ENCODE results near the gene NUP93.
"Not testable (repeated sequence)": the region's sequence is repeated elsewhere in the genome, so short reads cannot be mapped to it uniquely, and the experiment has no call there.

Gene NUP93

GRCh38 chr16:56783344-56783743 is 53.4 kb downstream of the NUP93 start:
- peak; percentile 14 for DNase-seq

DNA sequence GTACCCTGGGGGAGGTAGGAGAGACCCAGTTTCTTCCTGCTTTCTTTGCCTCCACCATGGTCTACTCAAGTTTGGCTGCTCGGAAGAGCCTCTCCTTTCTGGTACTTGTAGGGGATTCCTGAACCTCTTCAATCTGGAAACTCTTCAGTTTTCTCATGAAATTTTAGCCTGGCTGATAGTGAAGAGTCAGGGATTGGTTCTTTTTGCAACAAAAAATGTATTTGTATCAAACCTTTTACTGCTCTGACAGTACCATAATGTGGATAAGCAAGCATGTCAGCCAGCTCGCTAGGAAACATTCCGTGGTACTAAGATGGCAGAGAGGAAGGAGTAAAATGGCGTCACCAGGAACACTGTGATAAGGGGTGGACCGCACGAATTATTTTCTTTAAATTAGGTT is 55.4 kb downstream of the NUP93 start:
- DNase-seq = no peak

GRCh38 chr16:56787167-56787566 is 57.2 kb downstream of the NUP93 start:
- DNase-seq = no peak

- DNase-seq = no peak
Observed at GRCh38 chr16:56788435-56788834, 58.5 kb downstream of the NUP93 start.

GRCh38 chr16:56789360-56789759 is 59.4 kb downstream of the NUP93 start:
- peak; percentile 53 for DNase-seq

GRCh38 chr16:56792967-56793366 is 63.0 kb downstream of the NUP93 start:
- peak; percentile 62 for DNase-seq

DNA sequence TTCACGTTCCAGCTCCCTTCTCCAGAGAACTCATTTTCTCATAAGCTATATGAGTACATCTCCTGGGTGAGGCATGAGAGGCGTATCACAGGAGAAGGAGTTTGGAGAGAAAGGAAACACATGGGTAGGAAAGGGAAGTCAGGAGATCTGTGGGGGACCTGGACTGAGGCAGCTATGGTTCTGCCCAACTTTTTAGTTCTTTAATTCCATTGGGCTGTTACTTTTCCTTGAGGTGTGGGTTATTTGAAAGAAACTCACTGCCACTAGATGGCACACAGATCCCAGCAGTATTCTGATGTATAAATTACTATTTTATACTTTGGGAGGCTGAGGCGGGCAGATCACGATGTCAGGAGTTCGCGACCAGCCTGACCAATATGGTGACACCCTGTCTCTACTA is 63.6 kb downstream of the NUP93 start:
- no peak for DNase-seq

DNA sequence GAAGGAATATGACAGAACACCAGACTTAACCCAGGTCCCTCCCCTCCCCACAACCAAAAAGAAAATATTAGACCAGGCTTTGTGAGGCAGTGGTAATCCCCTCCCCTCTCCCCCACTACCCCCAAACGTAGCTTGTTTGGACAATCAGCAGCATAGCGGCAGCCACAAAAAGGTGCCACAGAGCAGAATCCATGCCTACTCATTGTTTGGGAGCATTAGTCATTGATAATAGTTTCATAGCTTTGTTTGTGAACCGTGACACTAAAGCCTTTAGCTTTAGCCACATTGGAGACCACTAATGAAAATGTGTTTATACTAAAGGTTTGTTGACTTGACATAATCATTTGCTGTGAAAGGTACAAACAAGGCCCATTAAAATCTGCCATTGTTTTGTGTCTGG is 65.1 kb downstream of the NUP93 start:
- peak; percentile 11 for DNase-seq

GRCh38 chr16:56797038-56797437 is 67.1 kb downstream of the NUP93 start:
- not testable (repeated sequence) for DNase-seq

- DNase-seq = no peak
Observed at GRCh38 chr16:56797861-56798260, 67.9 kb downstream of the NUP93 start.

GRCh38 chr16:56798955-56799354 is 69.0 kb downstream of the NUP93 start:
- no peak for DNase-seq

- DNase-seq = no peak
Observed at GRCh38 chr16:56800355-56800754, 70.4 kb downstream of the NUP93 start.

DNA sequence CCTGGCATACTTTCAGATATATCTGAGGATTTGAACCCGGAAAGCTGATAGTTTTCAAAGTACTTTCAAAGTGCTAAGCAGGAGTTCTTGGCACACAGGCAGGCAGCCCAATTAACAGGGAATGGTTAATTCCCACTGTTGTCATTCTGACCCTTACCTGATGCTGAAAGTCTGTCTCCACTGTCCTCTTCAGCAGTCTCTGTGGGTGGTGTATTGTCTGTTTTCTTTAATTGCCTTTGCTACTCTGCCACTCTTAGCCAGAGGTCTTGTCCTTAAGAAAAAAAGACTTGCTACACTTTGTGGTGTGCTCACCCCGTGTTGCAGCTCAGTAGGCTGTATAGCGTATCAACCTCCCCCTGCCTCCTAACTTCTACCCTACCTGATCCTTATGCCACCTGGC is 71.8 kb downstream of the NUP93 start:
- DNase-seq = no peak

- DNase-seq = no peak
Observed at GRCh38 chr16:56807011-56807675, 77.2 kb downstream of the NUP93 start.

DNA sequence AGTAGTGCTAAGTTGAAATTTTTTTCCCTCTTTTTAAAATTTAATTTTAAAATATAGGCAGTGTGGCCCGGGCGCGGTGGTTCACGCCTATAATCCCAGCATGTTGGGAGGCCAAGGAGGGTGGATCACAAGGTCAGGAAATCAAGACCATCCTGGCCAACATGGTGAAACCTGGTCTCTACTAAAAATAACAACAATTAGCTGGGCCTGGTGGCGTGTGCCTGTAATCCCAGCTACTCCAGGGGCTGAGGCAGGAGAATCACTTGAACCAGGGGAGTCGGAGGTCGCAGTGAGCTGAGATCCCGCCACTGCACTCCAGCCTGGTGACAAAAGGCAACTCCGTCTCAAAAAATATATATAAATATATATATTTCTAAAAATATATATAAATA is 77.7 kb downstream of the NUP93 start:
- DNase-seq = not testable (repeated sequence)

GRCh38 chr16:56810954-56811353 is 81.0 kb downstream of the NUP93 start:
- no peak for DNase-seq

DNA sequence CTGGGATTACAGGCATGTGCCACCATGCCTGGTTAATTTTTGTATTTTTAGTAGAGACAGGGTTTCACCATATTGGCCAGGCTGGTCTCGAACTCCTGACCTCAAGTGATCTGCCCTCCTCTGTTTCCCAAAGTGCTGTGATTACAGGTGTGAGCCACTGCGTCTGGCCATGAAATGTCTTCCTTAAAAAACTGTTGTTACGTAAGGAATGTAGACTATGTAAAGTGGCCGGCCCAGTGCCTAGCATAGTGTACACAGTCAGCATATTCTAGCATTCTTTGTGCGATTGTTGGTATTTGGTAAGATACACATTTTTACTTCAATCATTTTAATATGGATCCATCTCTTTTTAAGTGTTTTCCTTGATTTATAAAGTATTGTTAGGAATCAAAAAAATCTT is 81.7 kb downstream of the NUP93 start:
- not testable (repeated sequence) for DNase-seq

GRCh38 chr16:56812884-56813283 is 83.0 kb downstream of the NUP93 start:
- no peak for DNase-seq

DNA sequence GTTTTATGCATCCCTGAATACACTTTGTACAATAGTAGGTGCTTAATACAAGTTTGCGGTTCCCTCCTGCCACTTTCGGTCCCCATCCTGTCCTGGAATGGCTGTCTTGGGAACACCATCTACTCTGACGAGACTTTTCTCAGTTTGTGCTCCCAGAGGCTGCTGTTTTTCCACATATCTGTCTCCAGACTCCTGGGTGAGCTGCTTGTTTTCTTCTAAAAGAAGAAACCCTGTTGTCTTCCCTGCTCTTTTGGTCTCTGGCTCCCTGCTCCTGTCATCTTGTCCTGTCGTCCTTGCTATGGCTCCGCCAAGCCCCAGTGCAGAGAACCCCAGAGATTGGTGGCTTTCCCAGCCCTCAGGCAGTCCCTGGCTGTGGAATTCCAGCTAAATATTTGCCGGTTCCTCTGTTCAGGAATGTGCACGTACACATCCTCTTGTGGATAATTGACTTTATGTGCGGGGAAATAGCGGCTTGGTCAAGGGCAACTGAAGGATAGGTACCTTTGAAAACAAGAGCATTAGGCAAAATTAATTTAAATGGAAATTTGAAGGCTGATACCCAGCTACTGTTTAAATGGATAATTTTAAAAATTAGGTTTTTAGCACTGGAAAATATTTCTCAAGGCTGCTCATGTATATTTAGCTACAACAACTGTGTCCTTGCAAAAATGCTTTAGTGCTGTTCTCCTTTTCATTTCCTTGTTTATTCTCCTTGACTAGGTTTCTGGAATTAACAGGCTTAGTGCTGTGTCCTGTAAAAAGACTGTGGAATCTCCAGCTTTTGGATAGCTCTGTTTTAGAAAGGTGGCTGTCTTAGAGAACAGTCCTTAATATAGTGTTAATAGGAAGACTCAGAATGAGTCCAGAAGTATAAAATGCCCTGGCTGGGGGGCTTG is 84.9 kb downstream of the NUP93 start:
- DNase-seq = no peak

DNA sequence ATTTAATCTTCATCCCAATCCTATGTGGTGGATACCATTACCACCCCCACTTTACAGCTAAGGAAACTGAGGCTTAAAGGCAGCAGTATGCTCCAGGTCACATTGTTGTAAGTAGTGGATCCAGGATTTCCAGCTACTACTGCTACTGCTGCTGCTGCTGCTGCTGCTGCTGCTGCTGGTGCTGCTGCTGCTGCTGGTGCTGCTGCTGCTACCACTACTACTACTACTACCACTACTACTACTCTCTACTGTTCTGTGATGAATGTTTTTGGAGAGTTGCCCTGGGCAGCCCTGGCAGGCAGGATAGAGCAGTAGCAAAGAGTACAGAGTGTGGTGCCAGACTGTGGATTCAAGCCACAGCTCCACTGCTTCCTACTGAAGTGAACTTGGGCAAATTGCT is 85.8 kb downstream of the NUP93 start:
- no peak for DNase-seq

DNA sequence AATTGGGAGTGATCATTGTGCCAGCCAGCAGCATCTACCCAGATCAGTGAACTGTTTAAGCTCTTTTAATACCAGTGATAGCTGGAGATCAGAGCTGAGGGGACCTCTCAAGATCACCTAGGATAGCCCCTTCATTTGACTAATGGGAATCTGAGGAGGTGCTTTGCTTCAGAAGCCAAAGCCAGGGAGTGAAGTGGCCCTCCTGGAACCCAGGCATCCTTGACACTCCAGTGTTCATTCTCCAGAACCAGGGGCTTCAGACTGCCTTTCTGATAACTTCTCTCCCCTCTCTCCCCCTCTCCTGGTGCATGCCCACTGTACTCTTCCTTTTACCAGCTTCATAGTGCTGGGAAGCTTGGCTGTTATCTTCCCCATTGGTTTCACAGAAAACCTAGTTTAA is 87.1 kb downstream of the NUP93 start:
- no peak for DNase-seq

DNA sequence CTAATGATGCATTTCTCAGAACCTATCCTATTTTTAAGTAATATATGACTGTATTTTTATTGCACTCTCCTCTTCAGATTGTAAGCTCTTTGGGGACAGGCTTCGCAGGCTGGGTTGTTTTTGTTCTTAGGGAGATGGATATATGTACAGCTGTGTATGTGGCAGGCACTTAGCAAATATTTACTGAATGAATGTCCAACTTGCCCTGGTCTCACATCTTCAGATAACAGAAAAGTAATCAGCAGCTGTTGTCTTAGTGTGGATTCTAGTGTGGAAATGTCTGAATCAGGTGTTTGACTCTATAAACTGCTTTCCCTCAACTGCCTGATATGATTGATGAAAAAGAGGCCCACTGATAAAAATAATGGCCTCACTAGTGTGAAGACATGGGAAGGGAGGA is 88.0 kb downstream of the NUP93 start:
- no peak for DNase-seq

- no peak for DNase-seq
Observed at GRCh38 chr16:56823081-56823733, 93.3 kb downstream of the NUP93 start.

- peak; percentile 77 for DNase-seq
Observed at GRCh38 chr16:56824331-56824730, 94.4 kb downstream of the NUP93 start.

Data from NCI-H146 (cell line).